H1 (cell line): Measurements from ENCODE around the gene PLCL2. TPM values are rescaled to one million over a fixed set of nuclear protein-coding genes. Genes with fewer than 3 reads are reported as not detected.

Experiments used
- CBX5 ChIP-seq: fragments of 300-800, 300-1000 bp; sonication (generic); IDR thresholded peaks from 2 replicates; pipeline ENCODE4 v1.7.1; 2016; ENCODE audit warnings: antibody characterized with exemption, low read length, low read depth
- JUND ChIP-seq: IDR thresholded peaks from 2 replicates; pipeline ENCODE4 v1.6.1; 2011; ENCODE audit warnings: mild to moderate bottlenecking, improper control_type of control experiment, low read length
- polyA plus RNA-seq, 7 experiments: library from polyadenylated mRNA; depleted of rRNA in 3 of 7; stranded (reverse) in 5 of 7; unstranded in 2 of 7; fragments of >200 nt in 5 of 7; fragments of 200-250 nt in 2 of 7; gene quantifications; 1 replicate in 5 of 7; 2 replicates in 1 of 7; 4 replicates in 1 of 7; pipeline versions ENCODE4 v1.2.1 to v1.2.3, GENCODE V29; 2011 to 2013; ENCODE audit warnings: missing spikeins in 2 of 7, mixed read lengths in 2 of 7
- total RNA-seq: library from RNA; stranded (reverse); fragmentation: NEBNext Ultra II Directional; extraction: Animal tissue kit (Norgen Biotek cat#: 25700); gene quantifications from 2 replicates; pipeline ENCODE4 v1.2.1, GENCODE V29; 2021

Gene PLCL2
- total and polyA plus RNA-seq, 2 of the 8 experiments (the other 6 are each of a cell fraction or from before 2014, with no cell fraction given), result 3.5 to 6.8 TPM

- TF ChIP-seq CBX5, result no peak
- TF ChIP-seq JUND, result no peak
These were observed 160.9 kb downstream of the PLCL2 start (continued) for GRCh38 chr3:17045705-17046104.
